ENCODE data around the gene ZFP82. TPM values are rescaled to one million over a fixed set of nuclear protein-coding genes. Genes with fewer than 3 reads are reported as not detected.
A peak's percentile ranks its signal among the peaks of the same experiment; 100 is the strongest.

The ZFP82 gene
- total RNA-seq, 1 donor from 2014 or later = 4.7 TPM

GRCh38 chr19:36377541-36378178 is 40.8 kb downstream of the ZFP82 start:
- Histone ChIP-seq H3K4me3 (peak overlapping the region; percentile 74 to 78), H3K9me3 (no peaks in the 10 kb centered on the region), H3K4me1 (peaks cover 18% of the 10 kb centered on the region), H3K27ac (peak overlapping the region; percentile 74), H3K27me3 (no peaks in the 10 kb centered on the region), H3K36me3 (no peaks in the 10 kb centered on the region)
- no peak for DNase-seq (ENCODE audit: extremely low spot score in 2 of 2)
- no peak for TF ChIP-seq POLR2AphosphoS5 (IDR thresholded peaks at IDR 0.05; ENCODE audit: insufficient read depth in 1 of 2, low read depth in 1 of 2)
- no peak for TF ChIP-seq CTCF (IDR thresholded peaks at IDR 0.05)
- TF ChIP-seq POLR2A (IDR thresholded peaks at IDR 0.05) = no peak
- intact Hi-C loops (cut with DNase I) = loop anchor here (2.0 kb wide), 1 partner anchor 41 kb away; the partner anchor contains the start of gene ZFP82

- no peak for TF ChIP-seq POLR2AphosphoS5 (IDR thresholded peaks at IDR 0.05; ENCODE audit: insufficient read depth in 1 of 2, low read depth in 1 of 2)
- TF ChIP-seq POLR2A (IDR thresholded peaks at IDR 0.05) = no peak
- no peak for TF ChIP-seq CTCF (IDR thresholded peaks at IDR 0.05)
- Histone ChIP-seq H3K36me3 (no peaks in the 10 kb centered on the region), H3K27ac (no peak overlapping the region), H3K27me3 (no peaks in the 10 kb centered on the region), H3K4me3 (no peak overlapping the region), H3K4me1 (peaks cover 18% of the 10 kb centered on the region), H3K9me3 (no peaks in the 10 kb centered on the region)
- intact Hi-C loops (cut with DNase I) = no loop called here
- no peak for DNase-seq (ENCODE audit: extremely low spot score in 2 of 2)
Measured at GRCh38 chr19:36373638-36374156, 44.7 kb downstream of the ZFP82 start.

GRCh38 chr19:36371886-36372285 is 46.6 kb downstream of the ZFP82 start:
- no peak overlapping the region for H3K27ac ChIP-seq
- H3K27me3 ChIP-seq = no peaks in the 10 kb centered on the region
- intact Hi-C loops (cut with DNase I) = no loop called here
- DNase-seq (ENCODE audit: extremely low spot score in 2 of 2) = no peak
- H3K4me3 ChIP-seq = no peak overlapping the region
- no peaks in the 10 kb centered on the region for H3K9me3 ChIP-seq
- peaks cover 0 to 8% of the 10 kb centered on the region in 2 donors for H3K36me3 ChIP-seq
- TF ChIP-seq POLR2AphosphoS5 (IDR thresholded peaks at IDR 0.05; ENCODE audit: insufficient read depth in 1 of 2, low read depth in 1 of 2) = no peak
- TF ChIP-seq POLR2A (IDR thresholded peaks at IDR 0.05) = no peak
- no peak for TF ChIP-seq CTCF (IDR thresholded peaks at IDR 0.05)
- H3K4me1 ChIP-seq = peaks cover under 1% of the 10 kb centered on the region

- TF ChIP-seq POLR2A (IDR thresholded peaks at IDR 0.05) = no peak
- TF ChIP-seq CTCF (IDR thresholded peaks at IDR 0.05) = no peak
- no peak for TF ChIP-seq POLR2AphosphoS5 (IDR thresholded peaks at IDR 0.05; ENCODE audit: insufficient read depth in 1 of 2, low read depth in 1 of 2)
Measured at GRCh38 chr19:36363845-36364244, 54.6 kb downstream of the ZFP82 start.

More at GRCh38 chr19:36363845-36364244, 54.6 kb downstream of the ZFP82 start:
- Histone ChIP-seq H3K4me3 (no peak overlapping the region), H3K27ac (no peak overlapping the region), H3K36me3 (peaks cover 6 to 58% of the 10 kb centered on the region in 2 donors), H3K9me3 (no peaks in the 10 kb centered on the region), H3K4me1 (no peaks in the 10 kb centered on the region), H3K27me3 (no peaks in the 10 kb centered on the region)
- DNase-seq (ENCODE audit: extremely low spot score in 2 of 2) = no peak
- intact Hi-C loops (cut with DNase I) = no loop called here

Other genes starting within 250 kb of the ZFP82 start
- gene ZNF565, start 204.0 kb downstream of the ZFP82 start, total RNA-seq = 3.9 TPM
- 42.2 TPM for gene ZNF146, start 203.5 kb downstream of the ZFP82 start, total RNA-seq
- 4.2 TPM for gene ZFP14, start 39.4 kb downstream of the ZFP82 start, total RNA-seq
- 11.3 TPM for gene ZNF566, start 70.9 kb upstream of the ZFP82 start, total RNA-seq
- gene ZNF260, start 109.6 kb upstream of the ZFP82 start, total RNA-seq = 6.4 TPM
- 6.4 TPM for gene ZNF529, start 154.6 kb upstream of the ZFP82 start, total RNA-seq
- gene ZNF382, start 186.7 kb upstream of the ZFP82 start, total RNA-seq = 3.7 TPM
- gene ZNF461, start 248.2 kb upstream of the ZFP82 start, total RNA-seq = 8.8 TPM